GM23338 (cell line): ENCODE data around the gene NPLOC4. TPM values are rescaled to one million over a fixed set of nuclear protein-coding genes. Genes with fewer than 3 reads are reported as not detected.

ENCODE experiments used
- ATAC-seq: fragments of 200-7000 bp; cut with Tn5 transposase; 3 replicates; pipeline ENCODE4 v1.9.1; 2020
- DNase-seq: peaks from one replicate; pipeline ENCODE4 v3.0.0-alpha.2; 2015; ENCODE audit warnings: low spot score
- H2AFZ ChIP-seq: fragments of 200-600 bp; sonication (generic); 2 replicates; pipeline ENCODE4 v1.8.0; 2016; ENCODE audit warnings: antibody characterized with exemption, mild to moderate bottlenecking, moderate library complexity
- H3F3A ChIP-seq: fragments of 200-600 bp; sonication (generic); replicated peaks from 2 replicates; pipeline ENCODE4 v1.8.0; 2017; ENCODE audit warnings: antibody characterized with exemption, mixed run types, low read depth
- H3K27ac ChIP-seq: fragments of 200-600 bp; sonication (generic); 2 replicates; pipeline ENCODE4 v1.6.1; 2016; ENCODE audit warnings: low read depth
- H3K27me3 ChIP-seq: fragments of 200-600 bp; sonication (generic); 2 replicates; pipeline ENCODE4 v1.8.0; 2016; ENCODE audit warnings: mild to moderate bottlenecking, mixed run types, moderate library complexity; ENCODE audit not compliant: insufficient read depth
- H3K36me3 ChIP-seq: fragments of 200-600 bp; sonication (generic); 2 replicates; pipeline ENCODE4 v1.8.0; 2016; ENCODE audit warnings: mild to moderate bottlenecking; ENCODE audit not compliant: insufficient read depth
- H3K4me1 ChIP-seq: fragments of 200-600 bp; sonication (generic); 2 replicates; pipeline ENCODE4 v1.8.0; 2016; ENCODE audit warnings: mild to moderate bottlenecking, moderate library complexity; ENCODE audit not compliant: insufficient read depth
- H3K4me2 ChIP-seq: fragments of 200-600 bp; sonication (generic); 2 replicates; pipeline ENCODE4 v1.7.1; 2017; ENCODE audit warnings: mixed run types
- H3K4me3 ChIP-seq: fragments of 200-600 bp; sonication (generic); 2 replicates; pipeline ENCODE4 v1.6.1; 2016; ENCODE audit warnings: mixed run types
- H3K79me2 ChIP-seq: fragments of 200-600 bp; sonication (generic); replicated peaks from 2 replicates; pipeline ENCODE4 v1.8.0; 2017; ENCODE audit warnings: mild to moderate bottlenecking; ENCODE audit not compliant: insufficient read depth
- H3K9me2 ChIP-seq: fragments of 200-600 bp; sonication (generic); 2 replicates; pipeline ENCODE4 v1.8.0; 2017; ENCODE audit not compliant: insufficient read depth
- H4K20me1 ChIP-seq: fragments of 200-600 bp; sonication (generic); replicated peaks from 2 replicates; pipeline ENCODE4 v1.8.0; 2017; ENCODE audit warnings: mild to moderate bottlenecking; ENCODE audit not compliant: insufficient read depth
- H3K27ac Mint-ChIP-seq: 2 replicates; pipeline ENCODE4 v1.8.0; 2020; ENCODE audit warnings: inconsistent platforms, mild to moderate bottlenecking, moderate library complexity, mixed read lengths
- H3K27me3 Mint-ChIP-seq: 3 replicates; pipeline ENCODE4 v1.8.0; 2022; ENCODE audit warnings: low read depth, mild to moderate bottlenecking, moderate library complexity, mixed read lengths, inconsistent platforms; ENCODE audit not compliant: insufficient read depth, poor library complexity
- H3K36me3 Mint-ChIP-seq: 3 replicates; pipeline ENCODE4 v1.8.0; 2021; ENCODE audit warnings: low read depth, mild to moderate bottlenecking, inconsistent platforms, moderate library complexity, mixed read lengths
- H3K4me1 Mint-ChIP-seq: 3 replicates; pipeline ENCODE4 v1.8.0; 2020; ENCODE audit warnings: mild to moderate bottlenecking, inconsistent platforms, mixed read lengths
- H3K4me3 Mint-ChIP-seq: 3 replicates; pipeline ENCODE4 v1.8.0; 2021; ENCODE audit warnings: moderate library complexity, mild to moderate bottlenecking, inconsistent platforms, mixed read lengths
- H3K9me3 Mint-ChIP-seq: 3 replicates; pipeline ENCODE4 v1.8.0; 2020; ENCODE audit warnings: moderate library complexity, mild to moderate bottlenecking, inconsistent platforms, mixed read lengths
- CTCF ChIP-seq, 2 experiments: fragments of 200-600 bp in 1 of 2; sonication (generic) in 1 of 2; conservative IDR thresholded peaks; 2 replicates each; pipeline versions ENCODE4 v1.5.1 to v1.6.1; 2016 to 2017; ENCODE audit warnings: antibody characterized with exemption in 2 of 2, low read depth in 2 of 2, mild to moderate bottlenecking in 2 of 2, moderate library complexity in 1 of 2
- ETS1 ChIP-seq: IDR thresholded peaks from 2 replicates; pipeline ENCODE4 v1.6.1; 2016; ENCODE audit warnings: antibody characterized with exemption
- EZH2 ChIP-seq: fragments of 200-600 bp; sonication (generic); IDR thresholded peaks from one replicate; pipeline ENCODE4 v1.8.0; 2017; ENCODE audit warnings: antibody characterized with exemption, mild to moderate bottlenecking, low read depth; ENCODE audit not compliant: unreplicated experiment
- EZH2phosphoT487 ChIP-seq: fragments of 200-600 bp; sonication (generic); IDR thresholded peaks from one replicate; pipeline ENCODE4 v1.8.1; 2018; ENCODE audit warnings: antibody characterized with exemption; ENCODE audit not compliant: unreplicated experiment
- JUNB ChIP-seq: IDR thresholded peaks from one replicate; pipeline ENCODE4 v1.6.1; 2016; ENCODE audit warnings: antibody characterized with exemption; ENCODE audit not compliant: unreplicated experiment
- NANOG ChIP-seq: IDR thresholded peaks from 2 replicates; pipeline ENCODE4 v1.6.1; 2016; ENCODE audit warnings: antibody characterized with exemption, borderline replicate concordance
- POLR2AphosphoS5 ChIP-seq: IDR thresholded peaks from 2 replicates; pipeline ENCODE4 v1.6.1; 2016; ENCODE audit warnings: antibody characterized with exemption, low read depth
- STAT1 ChIP-seq: IDR thresholded peaks from one replicate; pipeline ENCODE4 v1.6.1; 2016; ENCODE audit warnings: antibody characterized with exemption; ENCODE audit not compliant: unreplicated experiment
- ZNF114 ChIP-seq: fragments of 250-450 bp; sonication (Bioruptor Pico); IDR thresholded peaks from 2 replicates; pipeline ENCODE4 v1.5.0; 2020; ENCODE audit warnings: mild to moderate bottlenecking, moderate library complexity
- ZNF331 ChIP-seq: fragments of 250-450 bp; sonication (Bioruptor Pico); IDR thresholded peaks from 2 replicates; pipeline ENCODE4 v1.5.0; 2020; ENCODE audit warnings: low read depth, mild to moderate bottlenecking, moderate library complexity
- ZNF462 ChIP-seq: fragments of 250-450 bp; sonication (Bioruptor Pico); IDR thresholded peaks from 2 replicates; pipeline ENCODE4 v1.5.0; 2020; ENCODE audit warnings: mild to moderate bottlenecking, moderate library complexity
- polyA plus RNA-seq: library from polyadenylated mRNA; unstranded; fragments of >200 nt; fragmentation: Nextera tagmentation; extraction: Ambion mirVana; gene quantifications from 2 replicates; pipeline ENCODE4 v1.2.1, GENCODE V29; 2016
- total RNA-seq: library from RNA; depleted of rRNA; stranded (reverse); fragments of >200 nt; shearing (Covaris generic); gene quantifications from 2 replicates; pipeline ENCODE4 v1.2.3, GENCODE V29; 2014

The NPLOC4 gene
- total and polyA plus RNA-seq, 2 experiments from 2014 or later = 24.1 to 79.1 TPM

- TF ChIP-seq ZNF114 (CRISPR knock-in tag) (no peak), ZNF331 (CRISPR knock-in tag) (no peak), STAT1 (no peak), ETS1 (no peak), EZH2phosphoT487 (no peak), JUNB (no peak), NANOG (no peak), CTCF (conservative IDR thresholded peaks at IDR 0.05; ENCODE audit: low read depth in 2 of 2) (no peak)
Measured at GRCh38 chr17:81635431-81635830, 1.5 kb downstream of the NPLOC4 start (continued).

GRCh38 chr17:81631482-81631881 lies 5.4 kb downstream of the NPLOC4 start:
- Mint-ChIP-seq H3K4me1 (peaks cover 14% of the 10 kb centered on the region), H3K27ac (peak overlapping the region; percentile 95), H3K27me3 (peaks cover 6% of the 10 kb centered on the region), H3K9me3 (no peaks in the 10 kb centered on the region), H3K4me3 (no peak overlapping the region), H3K36me3 (peaks cover 56% of the 10 kb centered on the region)
- ATAC-seq (peak; percentile 52), DNase-seq (peak; percentile 26)
- Histone ChIP-seq H3K4me1 (peaks cover 7% of the 10 kb centered on the region), H3K36me3 (peaks cover 38% of the 10 kb centered on the region), H3K4me2 (no peak overlapping the region), H2AFZ (no peak overlapping the region), H3K4me3 (no peak overlapping the region), H3F3A (peaks cover 13% of the 10 kb centered on the region; the same call in 1 of the 2 replicates), H4K20me1 (peaks cover 50% of the 10 kb centered on the region), H3K9me2 (no peaks in the 10 kb centered on the region), H3K79me2 (peaks cover 66% of the 10 kb centered on the region), H3K27ac (no peak overlapping the region), H3K27me3 (no peaks in the 10 kb centered on the region)
- no peak for TF ChIP-seq ZNF462 (CRISPR knock-in tag)
- no peak for TF ChIP-seq STAT1
- no peak for TF ChIP-seq EZH2
- no peak for TF ChIP-seq POLR2AphosphoS5
- TF ChIP-seq ETS1 = no peak
- no peak for TF ChIP-seq NANOG
- no peak for TF ChIP-seq ZNF114 (CRISPR knock-in tag)
